ENCODE results near the gene PUS1. TPM values are rescaled to one million over a fixed set of nuclear protein-coding genes. Genes with fewer than 3 reads are reported as not detected.

The PUS1 gene
- total and polyA plus RNA-seq, 9 of the 15 experiments (the other 6 are each of a cell fraction or from before 2014, with no cell fraction given), result 1.9 to 90.8 (median 30.0) TPM

DNA sequence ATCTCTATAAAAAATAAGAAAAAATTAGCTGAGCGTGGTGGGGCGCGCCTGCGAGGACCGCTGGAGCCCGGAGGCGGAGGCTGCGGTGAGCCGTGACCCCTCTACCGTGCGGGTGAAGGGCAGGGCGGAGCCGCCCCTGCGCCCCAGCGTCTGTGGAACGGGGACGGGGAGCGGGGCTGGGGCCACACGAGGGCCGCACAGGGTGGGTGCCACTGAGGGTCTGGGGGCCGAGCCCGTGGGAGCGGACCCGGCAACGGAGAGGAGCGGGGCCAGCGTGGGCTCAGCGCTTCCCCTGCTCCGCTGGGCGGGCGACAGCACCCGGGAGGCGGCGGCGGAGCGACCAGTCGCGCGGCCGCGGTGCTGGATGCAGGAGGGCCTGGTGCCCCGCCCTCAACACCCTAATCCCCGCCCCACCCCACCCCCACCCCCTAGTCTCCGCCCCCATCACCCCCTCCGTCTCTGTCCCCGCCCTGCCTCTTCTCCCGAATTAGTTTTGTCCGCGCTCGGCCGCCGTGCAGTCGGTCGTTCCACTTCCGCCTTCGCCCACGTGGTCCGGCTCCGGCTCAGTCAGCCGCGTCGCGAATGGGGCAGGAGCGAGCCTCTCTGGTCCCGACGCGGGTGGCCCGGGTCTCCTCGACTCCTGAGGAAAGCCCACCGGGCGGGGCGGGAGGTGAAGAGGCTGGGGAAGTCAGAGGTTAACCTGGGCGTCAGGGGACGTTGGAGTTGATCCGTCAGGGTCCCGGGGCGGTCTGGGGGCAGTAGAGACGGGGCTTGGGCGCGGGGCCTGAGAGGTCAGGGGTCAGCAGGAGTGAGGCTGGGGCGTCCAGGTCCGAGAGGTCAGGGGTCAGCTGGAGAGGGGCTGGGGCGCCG lies at the start of gene PUS1 (continued):
- TF ChIP-seq MNT (conservative IDR thresholded peaks at IDR 0.05), result peak; percentile 97 to 99
- no peak for TF ChIP-seq TCF15 (CRISPR knock-in tag; IDR thresholded peaks at IDR 0.05)
- no peak for TF ChIP-seq SNAPC5 (CRISPR knock-in tag; IDR thresholded peaks at IDR 0.05)
- no peak for TF ChIP-seq ZNF318 (IDR thresholded peaks at IDR 0.05; ENCODE audit: borderline replicate concordance in 1 of 2, low read depth in 1 of 2)
- TF ChIP-seq COPS2 (conservative IDR thresholded peaks at IDR 0.05), result no peak
- peak; percentile 31; the same call in 1 of the 2 replicates for TF ChIP-seq LEF1 (IDR thresholded peaks at IDR 0.05)
- TF ChIP-seq DPF2 (IDR thresholded peaks at IDR 0.05), result no peak; the same call in 1 of the 2 replicates
- TF ChIP-seq TEAD2 (tag; IDR thresholded peaks at IDR 0.05), result no peak
- TF ChIP-seq DMBX1 (CRISPR knock-in tag; IDR thresholded peaks at IDR 0.05; ENCODE audit: borderline replicate concordance), result peak; percentile 42; the same call in 1 of the 2 replicates
- peak; percentile 87 for TF ChIP-seq HMGN3 (IDR thresholded peaks at IDR 0.05; ENCODE audit: borderline replicate concordance, extremely low read depth, insufficient read length, low read depth, low read length)
- TF ChIP-seq, protein P1, sequence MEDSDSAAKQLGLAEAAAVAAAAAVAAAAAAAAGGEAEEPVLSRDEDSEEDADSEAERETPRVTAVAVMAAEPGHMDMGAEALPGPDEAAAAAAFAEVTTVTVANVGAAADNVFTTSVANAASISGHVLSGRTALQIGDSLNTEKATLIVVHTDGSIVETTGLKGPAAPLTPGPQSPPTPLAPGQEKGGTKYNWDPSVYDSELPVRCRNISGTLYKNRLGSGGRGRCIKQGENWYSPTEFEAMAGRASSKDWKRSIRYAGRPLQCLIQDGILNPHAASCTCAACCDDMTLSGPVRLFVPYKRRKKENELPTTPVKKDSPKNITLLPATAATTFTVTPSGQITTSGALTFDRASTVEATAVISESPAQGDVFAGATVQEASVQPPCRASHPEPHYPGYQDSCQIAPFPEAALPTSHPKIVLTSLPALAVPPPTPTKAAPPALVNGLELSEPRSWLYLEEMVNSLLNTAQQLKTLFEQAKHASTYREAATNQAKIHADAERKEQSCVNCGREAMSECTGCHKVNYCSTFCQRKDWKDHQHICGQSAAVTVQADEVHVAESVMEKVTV (CRISPR knock-in tag; IDR thresholded peaks at IDR 0.05), result no peak
- TF ChIP-seq FOXK2 (conservative IDR thresholded peaks at IDR 0.05 in 1 of 2, IDR thresholded peaks at IDR 0.05 in 1 of 2; ENCODE audit: low read depth in 2 of 2), result no peak
